HepG2 (cell line): ENCODE measurements around the gene TDRD10. TPM values are rescaled to one million over a fixed set of nuclear protein-coding genes. Genes with fewer than 3 reads are reported as not detected.
A peak's percentile ranks its signal among the peaks of the same experiment; 100 is the strongest.

Experiments used
- KLF12 ChIP-seq: sonication (generic); formaldehyde crosslinking; IDR thresholded peaks from 2 replicates; pipeline ENCODE4 v1.4.0; 2020; ENCODE audit warnings: missing genetic modification reagents, borderline replicate concordance
- RORA ChIP-seq: sonication (generic); formaldehyde crosslinking; IDR thresholded peaks from 2 replicates; pipeline ENCODE4 v1.5.0; 2020; ENCODE audit warnings: mild to moderate bottlenecking, missing genetic modification reagents, moderate library complexity
- SAP130 ChIP-seq: IDR thresholded peaks from 2 replicates; pipeline ENCODE4 v1.6.1; 2016; ENCODE audit warnings: low read depth
- ZC3H13 ChIP-seq: sonication (generic); formaldehyde crosslinking; IDR thresholded peaks from 2 replicates; pipeline ENCODE4 v1.8.1; 2023; ENCODE audit warnings: mild to moderate bottlenecking, missing genetic modification reagents, moderate library complexity
- ZNF589 ChIP-seq: sonication (generic); formaldehyde crosslinking; conservative IDR thresholded peaks from 2 replicates; pipeline ENCODE4 v1.8.0; 2022; ENCODE audit warnings: mild to moderate bottlenecking, moderate library complexity, missing genetic modification reagents
- ZNF615 ChIP-seq: sonication (generic); formaldehyde crosslinking; IDR thresholded peaks from 2 replicates; pipeline ENCODE4 v1.5.0; 2020; ENCODE audit warnings: mild to moderate bottlenecking, missing genetic modification reagents, borderline replicate concordance
- polyA plus RNA-seq, 8 experiments: library from polyadenylated mRNA; depleted of rRNA in 3 of 8; stranded (reverse) in 7 of 8; unstranded in 1 of 8; fragments of >200 nt; fragmentation: Illumina TruSeq in 4 of 8; extraction: Trizol in 4 of 8; gene quantifications; 2 replicates each; pipeline versions ENCODE4 v1.2.1 to v1.2.3, GENCODE V29; 2011 to 2016; ENCODE audit warnings: low read depth in 4 of 8, missing spikeins in 1 of 8, mixed read lengths in 1 of 8; ENCODE audit not compliant: insufficient read depth in 1 of 8
- total RNA-seq, 5 experiments: library from RNA; depleted of rRNA; stranded (reverse); fragments of >200 nt; fragmentation: Illumina TruSeq; extraction: Trizol; gene quantifications; 2 replicates each; pipeline ENCODE4 v1.2.3, GENCODE V29; 2016; ENCODE audit warnings: low read depth in 1 of 5
- TF ChIP-seq, protein P1 (sequence below): sonication (generic); formaldehyde crosslinking; IDR thresholded peaks from 2 replicates; pipeline ENCODE4 v1.8.1; 2023; ENCODE audit warnings: mild to moderate bottlenecking, missing genetic modification reagents
- TF ChIP-seq, protein P2 (sequence below): sonication (generic); formaldehyde crosslinking; IDR thresholded peaks from 2 replicates; pipeline ENCODE4 v1.8.0; 2022; ENCODE audit warnings: missing genetic modification reagents, mild to moderate bottlenecking, moderate library complexity, borderline replicate concordance

TDRD10 gene
- total and polyA plus RNA-seq, 2 of the 13 experiments (the other 11 are each of a cell fraction or from before 2014, with no cell fraction given) = not detected

DNA sequence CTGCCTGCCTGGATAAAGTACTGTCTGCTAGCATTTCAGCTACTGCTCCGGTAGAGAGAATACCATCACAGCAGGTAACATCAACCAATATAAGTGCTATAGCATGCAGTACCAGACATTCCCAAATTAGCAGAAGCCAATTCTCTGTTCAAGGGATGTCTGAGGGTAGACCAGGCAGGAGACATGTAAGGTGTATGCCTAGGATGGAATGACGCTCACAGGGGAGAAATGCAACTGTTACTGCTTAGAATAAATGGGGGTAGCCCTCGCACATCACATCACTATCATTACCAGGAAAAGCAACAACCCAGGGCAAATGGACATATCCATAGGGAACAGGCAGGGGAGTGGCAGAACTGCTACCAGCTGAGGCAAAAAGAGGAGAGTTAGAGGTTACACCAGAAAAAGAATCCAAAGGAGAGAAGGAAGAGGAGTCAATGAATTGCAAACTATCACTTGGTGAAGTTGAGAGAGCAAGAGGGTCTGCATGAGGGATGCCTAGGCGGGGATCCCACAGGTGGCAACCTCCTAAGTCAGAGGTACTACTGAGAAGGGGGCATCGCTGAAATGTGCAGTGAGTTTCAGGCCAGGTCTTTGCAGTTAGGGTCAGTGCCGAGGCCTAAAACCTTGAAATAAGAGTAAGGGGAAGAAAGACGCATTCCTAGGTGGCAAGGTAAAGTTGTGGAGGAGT lies 55.4 kb downstream of the TDRD10 start (continued):
- TF ChIP-seq RORA (CRISPR knock-in tag) = no peak
- no peak for TF ChIP-seq ZNF589 (CRISPR knock-in tag)
- TF ChIP-seq, protein P1, sequence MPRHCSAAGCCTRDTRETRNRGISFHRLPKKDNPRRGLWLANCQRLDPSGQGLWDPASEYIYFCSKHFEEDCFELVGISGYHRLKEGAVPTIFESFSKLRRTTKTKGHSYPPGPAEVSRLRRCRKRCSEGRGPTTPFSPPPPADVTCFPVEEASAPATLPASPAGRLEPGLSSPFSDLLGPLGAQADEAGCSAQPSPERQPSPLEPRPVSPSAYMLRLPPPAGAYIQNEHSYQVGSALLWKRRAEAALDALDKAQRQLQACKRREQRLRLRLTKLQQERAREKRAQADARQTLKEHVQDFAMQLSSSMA (CRISPR knock-in tag) = 0 out of 2 replicates have a peak, but pooled peaks have one; percentile 17
- 0 out of 2 replicates have a peak, but pooled peaks have one; percentile 22 for TF ChIP-seq ZC3H13
- TF ChIP-seq ZNF615 (CRISPR knock-in tag) = no peak
- TF ChIP-seq SAP130 (CRISPR knock-in tag) = 0 out of 2 replicates have a peak, but pooled peaks have one; percentile 4
- TF ChIP-seq, protein P2, sequence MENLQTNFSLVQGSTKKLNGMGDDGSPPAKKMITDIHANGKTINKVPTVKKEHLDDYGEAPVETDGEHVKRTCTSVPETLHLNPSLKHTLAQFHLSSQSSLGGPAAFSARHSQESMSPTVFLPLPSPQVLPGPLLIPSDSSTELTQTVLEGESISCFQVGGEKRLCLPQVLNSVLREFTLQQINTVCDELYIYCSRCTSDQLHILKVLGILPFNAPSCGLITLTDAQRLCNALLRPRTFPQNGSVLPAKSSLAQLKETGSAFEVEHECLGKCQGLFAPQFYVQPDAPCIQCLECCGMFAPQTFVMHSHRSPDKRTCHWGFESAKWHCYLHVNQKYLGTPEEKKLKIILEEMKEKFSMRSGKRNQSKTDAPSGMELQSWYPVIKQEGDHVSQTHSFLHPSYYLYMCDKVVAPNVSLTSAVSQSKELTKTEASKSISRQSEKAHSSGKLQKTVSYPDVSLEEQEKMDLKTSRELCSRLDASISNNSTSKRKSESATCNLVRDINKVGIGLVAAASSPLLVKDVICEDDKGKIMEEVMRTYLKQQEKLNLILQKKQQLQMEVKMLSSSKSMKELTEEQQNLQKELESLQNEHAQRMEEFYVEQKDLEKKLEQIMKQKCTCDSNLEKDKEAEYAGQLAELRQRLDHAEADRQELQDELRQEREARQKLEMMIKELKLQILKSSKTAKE (CRISPR knock-in tag) = 0 out of 2 replicates have a peak, but pooled peaks have one; percentile 13
- TF ChIP-seq KLF12 = no peak
